ENCODE measurements around the gene KCNK3. TPM values are rescaled to one million over a fixed set of nuclear protein-coding genes. Genes with fewer than 3 reads are reported as not detected.

Gene KCNK3
- total RNA-seq, 1 donor from 2014 or later = 1.9 TPM

DNA sequence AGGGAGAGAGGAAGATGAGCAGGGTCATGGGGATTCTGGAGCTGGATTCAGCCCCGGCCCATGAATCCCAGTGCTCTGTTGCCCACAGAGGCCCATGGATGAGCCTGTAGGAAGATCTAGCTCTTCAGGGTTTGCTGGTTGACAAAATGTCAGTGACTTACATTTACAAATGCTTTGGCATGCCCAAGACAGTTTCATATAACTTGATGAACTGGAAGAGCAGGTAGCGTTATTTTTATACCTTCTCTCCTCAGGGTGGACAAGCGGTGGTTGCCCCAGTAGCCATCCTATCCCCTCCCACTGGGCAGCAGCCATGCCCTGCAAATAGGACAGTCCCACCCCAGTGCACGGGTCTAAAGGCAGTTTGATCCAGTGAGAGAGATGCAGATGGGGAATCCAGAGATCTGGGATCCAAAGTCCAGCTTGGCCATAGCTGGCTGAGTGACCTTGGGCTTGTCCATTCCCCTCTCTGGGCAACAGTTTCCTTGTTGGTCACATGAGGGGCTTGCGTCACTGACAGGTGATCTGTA lies 21.5 kb upstream of the KCNK3 start:
- TF ChIP-seq, protein P1, sequence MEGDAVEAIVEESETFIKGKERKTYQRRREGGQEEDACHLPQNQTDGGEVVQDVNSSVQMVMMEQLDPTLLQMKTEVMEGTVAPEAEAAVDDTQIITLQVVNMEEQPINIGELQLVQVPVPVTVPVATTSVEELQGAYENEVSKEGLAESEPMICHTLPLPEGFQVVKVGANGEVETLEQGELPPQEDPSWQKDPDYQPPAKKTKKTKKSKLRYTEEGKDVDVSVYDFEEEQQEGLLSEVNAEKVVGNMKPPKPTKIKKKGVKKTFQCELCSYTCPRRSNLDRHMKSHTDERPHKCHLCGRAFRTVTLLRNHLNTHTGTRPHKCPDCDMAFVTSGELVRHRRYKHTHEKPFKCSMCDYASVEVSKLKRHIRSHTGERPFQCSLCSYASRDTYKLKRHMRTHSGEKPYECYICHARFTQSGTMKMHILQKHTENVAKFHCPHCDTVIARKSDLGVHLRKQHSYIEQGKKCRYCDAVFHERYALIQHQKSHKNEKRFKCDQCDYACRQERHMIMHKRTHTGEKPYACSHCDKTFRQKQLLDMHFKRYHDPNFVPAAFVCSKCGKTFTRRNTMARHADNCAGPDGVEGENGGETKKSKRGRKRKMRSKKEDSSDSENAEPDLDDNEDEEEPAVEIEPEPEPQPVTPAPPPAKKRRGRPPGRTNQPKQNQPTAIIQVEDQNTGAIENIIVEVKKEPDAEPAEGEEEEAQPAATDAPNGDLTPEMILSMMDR (IDR thresholded peaks at IDR 0.05; ENCODE audit: insufficient read depth, low read depth, low read length) = no peak
- TF ChIP-seq EZH2 (IDR thresholded peaks at IDR 0.05; ENCODE audit: insufficient read depth, low read length) = no peak
- Histone ChIP-seq H4K20me1 (ENCODE audit: insufficient read depth, low read length) (no peaks in the 10 kb centered on the region), H3K79me2 (ENCODE audit: insufficient read depth, low read length) (no peaks in the 10 kb centered on the region), H3K9me3 (ENCODE audit: insufficient read depth, low read depth, low read length) (no peaks in the 10 kb centered on the region), H3K4me1 (ENCODE audit: insufficient read depth, low read length) (peaks cover 12% of the 10 kb centered on the region), H3K36me3 (ENCODE audit: insufficient read depth, low read length) (no peaks in the 10 kb centered on the region), H2AFZ (ENCODE audit: low read depth, low read length) (no peak overlapping the region), H3K27me3 (ENCODE audit: insufficient read depth, low read length) (peaks cover 15% of the 10 kb centered on the region), H3K9ac (ENCODE audit: low read length) (no peak overlapping the region), H3K4me3 (ENCODE audit: insufficient read depth, low read depth, low read length) (no peak overlapping the region), H3K27ac (ENCODE audit: low read depth, low read length) (no peak overlapping the region), H3K4me2 (ENCODE audit: low read length) (no peak overlapping the region)
- FAIRE-seq = no peak
- H3K9me3 Mint-ChIP-seq (ENCODE audit: unreplicated experiment) = peaks cover 1% of the 10 kb centered on the region
- peaks cover 1% of the 10 kb centered on the region for H3K36me3 Mint-ChIP-seq (ENCODE audit: low read depth, unreplicated experiment)
- peaks cover 17% of the 10 kb centered on the region for H3K4me1 Mint-ChIP-seq (ENCODE audit: low read depth, unreplicated experiment)
- no peak overlapping the region for H3K27ac Mint-ChIP-seq (ENCODE audit: unreplicated experiment)
- H3K4me3 Mint-ChIP-seq (ENCODE audit: unreplicated experiment) = no peak overlapping the region
- DNase-seq (ENCODE audit: low read depth) = no peak
- peaks cover 43% of the 10 kb centered on the region for H3K27me3 Mint-ChIP-seq (ENCODE audit: low read depth, unreplicated experiment)

DNA sequence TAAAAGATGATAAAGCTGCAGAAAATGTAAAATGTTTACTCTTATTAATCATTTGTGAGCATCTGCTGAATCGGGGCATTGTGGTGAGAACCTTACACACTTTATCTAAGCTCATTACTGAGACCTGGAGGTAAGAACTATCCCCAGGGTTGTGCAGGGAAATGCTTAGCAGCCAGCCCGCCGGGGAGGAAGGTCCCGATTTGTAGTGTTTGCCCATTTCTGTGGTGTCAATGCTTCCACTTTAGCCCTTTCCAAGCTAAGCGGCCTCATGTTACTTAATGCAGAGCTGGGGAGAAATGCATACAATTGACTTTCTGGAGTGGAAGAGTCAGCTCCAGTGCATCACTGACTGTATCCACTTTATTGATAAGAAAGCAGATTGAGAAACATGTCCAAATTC lies 20.8 kb upstream of the KCNK3 start:
- Histone ChIP-seq H3K36me3 (ENCODE audit: insufficient read depth, low read length) (no peaks in the 10 kb centered on the region), H3K9ac (ENCODE audit: low read length) (no peak overlapping the region), H3K4me1 (ENCODE audit: insufficient read depth, low read length) (peaks cover 12% of the 10 kb centered on the region), H4K20me1 (ENCODE audit: insufficient read depth, low read length) (no peaks in the 10 kb centered on the region), H2AFZ (ENCODE audit: low read depth, low read length) (no peak overlapping the region), H3K4me3 (ENCODE audit: insufficient read depth, low read depth, low read length) (no peak overlapping the region), H3K27ac (ENCODE audit: low read depth, low read length) (no peak overlapping the region), H3K4me2 (ENCODE audit: low read length) (no peak overlapping the region), H3K79me2 (ENCODE audit: insufficient read depth, low read length) (no peaks in the 10 kb centered on the region), H3K27me3 (ENCODE audit: insufficient read depth, low read length) (peaks cover 15% of the 10 kb centered on the region), H3K9me3 (ENCODE audit: insufficient read depth, low read depth, low read length) (no peaks in the 10 kb centered on the region)
- Mint-ChIP-seq H3K4me3 (ENCODE audit: unreplicated experiment) (no peak overlapping the region), H3K27me3 (ENCODE audit: low read depth, unreplicated experiment) (peaks cover 46% of the 10 kb centered on the region), H3K9me3 (ENCODE audit: unreplicated experiment) (peaks cover 1% of the 10 kb centered on the region), H3K27ac (ENCODE audit: unreplicated experiment) (no peak overlapping the region), H3K36me3 (ENCODE audit: low read depth, unreplicated experiment) (peaks cover 1% of the 10 kb centered on the region), H3K4me1 (ENCODE audit: low read depth, unreplicated experiment) (peaks cover 14% of the 10 kb centered on the region)
- TF ChIP-seq, protein P1 (IDR thresholded peaks at IDR 0.05; ENCODE audit: insufficient read depth, low read depth, low read length) = no peak
- TF ChIP-seq EZH2 (IDR thresholded peaks at IDR 0.05; ENCODE audit: insufficient read depth, low read length) = no peak
- DNase-seq (ENCODE audit: low read depth) (no peak), FAIRE-seq (no peak)

DNA sequence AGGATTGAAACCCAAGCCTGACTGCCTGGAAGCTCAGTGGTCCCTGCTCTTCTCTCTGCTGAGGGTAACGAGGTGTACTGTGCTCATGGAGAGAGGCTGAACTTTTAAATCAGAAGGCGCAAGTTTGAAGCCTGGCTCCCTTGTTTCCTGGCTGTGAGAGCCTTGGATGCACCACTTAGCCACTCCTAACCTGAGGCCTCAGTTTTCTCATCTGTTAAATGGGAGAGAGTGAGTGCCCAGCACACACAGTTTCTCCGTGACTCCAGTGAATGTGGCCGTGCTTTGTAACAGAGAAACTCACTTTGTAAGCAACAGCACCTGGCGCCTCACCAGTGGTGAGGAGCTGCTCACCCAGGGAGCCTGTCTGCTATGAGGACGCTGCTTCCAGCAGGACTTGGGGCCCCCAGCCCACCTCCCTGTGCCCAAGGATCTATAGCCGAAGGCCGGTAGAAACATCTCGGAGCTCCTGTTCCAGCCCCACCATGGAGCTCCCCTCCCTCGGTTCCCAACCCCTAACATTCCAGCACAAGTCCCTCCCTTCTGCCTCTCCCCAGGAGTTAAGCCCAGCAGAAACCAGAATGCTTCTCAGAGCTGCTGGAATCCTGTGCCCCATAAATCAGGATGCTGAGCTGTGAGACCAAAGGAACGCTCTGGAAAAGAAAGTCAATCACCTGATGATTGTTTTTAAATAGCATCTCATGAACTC lies 20.3 kb upstream of the KCNK3 start:
- TF ChIP-seq, protein P1 (IDR thresholded peaks at IDR 0.05; ENCODE audit: insufficient read depth, low read depth, low read length) = no peak
- no peak for TF ChIP-seq EZH2 (IDR thresholded peaks at IDR 0.05; ENCODE audit: insufficient read depth, low read length)
- no peak overlapping the region for H3K4me3 Mint-ChIP-seq (ENCODE audit: unreplicated experiment)
- Histone ChIP-seq H3K9me3 (ENCODE audit: insufficient read depth, low read depth, low read length) (no peaks in the 10 kb centered on the region), H4K20me1 (ENCODE audit: insufficient read depth, low read length) (no peaks in the 10 kb centered on the region), H3K27me3 (ENCODE audit: insufficient read depth, low read length) (peaks cover 15% of the 10 kb centered on the region), H3K4me3 (ENCODE audit: insufficient read depth, low read depth, low read length) (no peak overlapping the region), H3K27ac (ENCODE audit: low read depth, low read length) (no peak overlapping the region), H3K79me2 (ENCODE audit: insufficient read depth, low read length) (no peaks in the 10 kb centered on the region), H3K36me3 (ENCODE audit: insufficient read depth, low read length) (no peaks in the 10 kb centered on the region), H3K4me1 (ENCODE audit: insufficient read depth, low read length) (peaks cover 12% of the 10 kb centered on the region), H3K9ac (ENCODE audit: low read length) (no peak overlapping the region), H2AFZ (ENCODE audit: low read depth, low read length) (no peak overlapping the region), H3K4me2 (ENCODE audit: low read length) (no peak overlapping the region)
- peaks cover 48% of the 10 kb centered on the region for H3K27me3 Mint-ChIP-seq (ENCODE audit: low read depth, unreplicated experiment)
- peaks cover 8% of the 10 kb centered on the region for H3K4me1 Mint-ChIP-seq (ENCODE audit: low read depth, unreplicated experiment)
- no peak for DNase-seq (ENCODE audit: low read depth)
- H3K36me3 Mint-ChIP-seq (ENCODE audit: low read depth, unreplicated experiment) = peaks cover 1% of the 10 kb centered on the region
- peaks cover 1% of the 10 kb centered on the region for H3K9me3 Mint-ChIP-seq (ENCODE audit: unreplicated experiment)
- no peak overlapping the region for H3K27ac Mint-ChIP-seq (ENCODE audit: unreplicated experiment)
- no peak for FAIRE-seq

Measured in astrocyte (in vitro differentiated cells and primary cell).